ENCODE data around the gene NOP56. TPM values are rescaled to one million over a fixed set of nuclear protein-coding genes. Genes with fewer than 3 reads are reported as not detected.

NOP56 gene
- total and polyA plus RNA-seq, 2 donors (not counting 3 experiments of a cell fraction or from before 2014, with no cell fraction given) = 151 to 329 TPM

GRCh38 chr20:2606507-2607006 lies 45.9 kb upstream of the NOP56 start:
- Histone ChIP-seq H3K4me1 (ENCODE audit: control insufficient read depth, extremely low read depth, insufficient read depth, low read length) (no peaks in the 10 kb centered on the region), H3K4me2 (ENCODE audit: insufficient read depth, low read length) (no peak overlapping the region), H3K27ac (ENCODE audit: insufficient read depth, low read depth, low read length) (no peak overlapping the region), H3K9ac (replicated peaks; ENCODE audit: extremely low read depth, insufficient read depth, low read length) (no peak overlapping the region), H3K4me3 (replicated peaks in 1 of 3; ENCODE audit: insufficient read depth in 1 of 3, low read depth in 1 of 3, low read length in 3 of 3) (no peak overlapping the region), H3K79me2 (ENCODE audit: control insufficient read depth, insufficient read depth, low read length) (no peaks in the 10 kb centered on the region), H4K20me1 (replicated peaks; ENCODE audit: control insufficient read depth, extremely low read depth, insufficient read depth, low read length) (no peaks in the 10 kb centered on the region), H3K36me3 (ENCODE audit: control insufficient read depth in 2 of 2, extremely low read depth in 1 of 2, insufficient read depth in 2 of 2, low read length in 2 of 2) (no peaks in the 10 kb centered on the region), H3K27me3 (ENCODE audit: control insufficient read depth in 2 of 2, insufficient read depth in 2 of 2, low read length in 2 of 2) (peaks cover 0 to 3% of the 10 kb centered on the region in 2 experiments), H3K9me1 (replicated peaks; ENCODE audit: control insufficient read depth, extremely low read depth, insufficient read depth, low read length) (no peaks in the 10 kb centered on the region), H3K9me3 (replicated peaks; ENCODE audit: control insufficient read depth, insufficient read depth, low read length) (no peaks in the 10 kb centered on the region), H2AFZ (ENCODE audit: low read depth, low read length) (no peak overlapping the region)
- no peak for TF ChIP-seq POLR2AphosphoS5 (IDR thresholded peaks at IDR 0.05; ENCODE audit: insufficient read depth, low read depth, low read length)
- TF ChIP-seq POLR2A (IDR thresholded peaks at IDR 0.05; ENCODE audit: low read depth, low read length) = no peak
- no peak for TF ChIP-seq CTCF (IDR thresholded peaks at IDR 0.05; ENCODE audit: extremely low read depth in 1 of 2, insufficient read depth in 1 of 2, low read depth in 1 of 2, low read length in 2 of 2)
- no peak for TF ChIP-seq FOS (IDR thresholded peaks at IDR 0.05; ENCODE audit: borderline replicate concordance, insufficient read depth, low read length)
- TF ChIP-seq JUN (IDR thresholded peaks at IDR 0.05; ENCODE audit: borderline replicate concordance, insufficient read depth, insufficient read length, low read depth) = no peak
- no peak for TF ChIP-seq GATA2 (IDR thresholded peaks at IDR 0.05; ENCODE audit: insufficient read depth, insufficient read length, low read depth, low read length)
- TF ChIP-seq MYC (IDR thresholded peaks at IDR 0.05; ENCODE audit: low read depth, low read length) = no peak
- no peak for TF ChIP-seq EZH2 (IDR thresholded peaks at IDR 0.05; ENCODE audit: borderline replicate concordance, low read depth, low read length, severe bottlenecking)
- no peak for TF ChIP-seq MAX (IDR thresholded peaks at IDR 0.05; ENCODE audit: insufficient read depth, insufficient read length)
- ChIA-PET POLR2A (no interaction called here), CTCF (no interaction called here)
- FAIRE-seq = no peak
- no peak for DNase-seq (ENCODE audit: low read depth, low spot score)
- dilution Hi-C loops (cut with MboI; ENCODE audit: extremely low pct_ligation_motif_present, low sequenced_read_pairs) (no loop called here), intact Hi-C loops (cut with micrococcal nuclease) (no loop called here)
- BruUV-seq (replicated peaks) = no TSS peak

All from endothelial cell of umbilical vein (primary cell).